Kidney epithelial cell (primary cell): ENCODE data around the gene SLX4IP. TPM values are rescaled to one million over a fixed set of nuclear protein-coding genes. Genes with fewer than 3 reads are reported as not detected.

Source experiments
- DNase-seq: peaks from one replicate; pipeline ENCODE4 v3.0.0-alpha.2; 2010; ENCODE audit warnings: low read depth
- H3K27me3 ChIP-seq: 2 replicates; pipeline ENCODE4 v1.6.0; 2011; ENCODE audit warnings: low read length; ENCODE audit not compliant: control insufficient read depth, insufficient read depth
- H3K36me3 ChIP-seq: 2 replicates; pipeline ENCODE4 v1.5.1; 2011; ENCODE audit warnings: low read length; ENCODE audit not compliant: control insufficient read depth, insufficient read depth
- H3K4me3 ChIP-seq: 2 replicates; pipeline ENCODE4 v1.5.1; 2011; ENCODE audit warnings: low read depth, mild to moderate bottlenecking, control low read depth, low read length
- CTCF ChIP-seq: IDR thresholded peaks from 2 replicates; pipeline ENCODE4 v1.5.1; 2011; ENCODE audit warnings: mild to moderate bottlenecking, moderate library complexity, low read length, control low read depth, inconsistent platforms; ENCODE audit not compliant: insufficient read depth, poor library complexity, severe bottlenecking
- total RNA-seq: library from RNA; depleted of rRNA; stranded (reverse); fragments of >200 nt; gene quantifications from 2 replicates; pipeline ENCODE4 v1.2.3, GENCODE V29; 2015

Gene SLX4IP
- total RNA-seq, 1 donor from 2014 or later = 5.8 TPM

GRCh38 chr20:10443936-10444335 lies 8.8 kb downstream of the SLX4IP start:
- H3K36me3 ChIP-seq = no peaks in the 10 kb centered on the region
- TF ChIP-seq CTCF = no peak
- no peak for DNase-seq
- H3K27me3 ChIP-seq = no peaks in the 10 kb centered on the region
- H3K4me3 ChIP-seq = no peak overlapping the region

GRCh38 chr20:10445758-10446157 lies 10.7 kb downstream of the SLX4IP start:
- Histone ChIP-seq H3K27me3 (no peaks in the 10 kb centered on the region), H3K36me3 (no peaks in the 10 kb centered on the region), H3K4me3 (no peak overlapping the region)
- no peak for TF ChIP-seq CTCF
- DNase-seq = no peak

GRCh38 chr20:10447028-10447427 lies 11.9 kb downstream of the SLX4IP start:
- no peaks in the 10 kb centered on the region for H3K27me3 ChIP-seq
- no peak for TF ChIP-seq CTCF
- no peaks in the 10 kb centered on the region for H3K36me3 ChIP-seq
- no peak overlapping the region for H3K4me3 ChIP-seq
- DNase-seq = no peak

GRCh38 chr20:10448270-10449156 lies 13.4 kb downstream of the SLX4IP start:
- Histone ChIP-seq H3K27me3 (no peaks in the 10 kb centered on the region), H3K36me3 (no peaks in the 10 kb centered on the region), H3K4me3 (no peak overlapping the region)
- no peak for TF ChIP-seq CTCF
- no peak for DNase-seq

GRCh38 chr20:10449270-10449669 lies 14.2 kb downstream of the SLX4IP start:
- no peaks in the 10 kb centered on the region for H3K36me3 ChIP-seq
- H3K4me3 ChIP-seq = no peak overlapping the region
- TF ChIP-seq CTCF = no peak
- H3K27me3 ChIP-seq = no peaks in the 10 kb centered on the region
- DNase-seq = no peak

- Histone ChIP-seq H3K36me3 (no peaks in the 10 kb centered on the region), H3K27me3 (no peaks in the 10 kb centered on the region)
Observed at GRCh38 chr20:10453241-10453640, 18.1 kb downstream of the SLX4IP start.

More at GRCh38 chr20:10453241-10453640, 18.1 kb downstream of the SLX4IP start:
- no peak for TF ChIP-seq CTCF
- no peak overlapping the region for H3K4me3 ChIP-seq
- DNase-seq = no peak
